Loucy (cell line): ENCODE data around the gene ZNF211.

ENCODE experiments used
- H2AFZ ChIP-seq: fragments of 200-600 bp; sonication (generic); 2 replicates; pipeline ENCODE4 v1.6.0; 2016; ENCODE audit warnings: antibody characterized with exemption, mild to moderate bottlenecking, low read length, moderate library complexity
- H3F3A ChIP-seq: fragments of 200-600 bp; 2 replicates; pipeline ENCODE4 v1.6.0; 2016; ENCODE audit warnings: antibody characterized with exemption, low read depth, mild to moderate bottlenecking
- H3K27me3 ChIP-seq: fragments of 200-600 bp; sonication (generic); 2 replicates; pipeline ENCODE4 v1.6.1; 2014; ENCODE audit warnings: low read length, mild to moderate bottlenecking; ENCODE audit not compliant: insufficient read depth, poor library complexity, severe bottlenecking
- H3K36me3 ChIP-seq: fragments of 200-600 bp; sonication (generic); 2 replicates; pipeline ENCODE4 v1.6.1; 2016; ENCODE audit warnings: low read length; ENCODE audit not compliant: insufficient read depth
- H3K4me1 ChIP-seq: fragments of 200-600 bp; sonication (generic); 2 replicates; pipeline ENCODE4 v1.5.1; 2014; ENCODE audit warnings: low read length, mild to moderate bottlenecking; ENCODE audit not compliant: insufficient read depth, poor library complexity, severe bottlenecking
- H3K4me2 ChIP-seq: fragments of 200-600 bp; sonication (generic); 2 replicates; pipeline ENCODE4 v1.6.0; 2014; ENCODE audit warnings: antibody characterized with exemption, low read length, low read depth, mild to moderate bottlenecking; ENCODE audit not compliant: poor library complexity, severe bottlenecking
- H3K4me3 ChIP-seq: fragments of 200-600 bp; sonication (generic); 2 replicates; pipeline ENCODE4 v1.5.1; 2014; ENCODE audit warnings: low read length, mild to moderate bottlenecking, mixed read lengths; ENCODE audit not compliant: poor library complexity, severe bottlenecking
- H3K79me2 ChIP-seq: fragments of 200-600 bp; sonication (generic); 2 replicates; pipeline ENCODE4 v1.6.1; 2014; ENCODE audit warnings: low read length; ENCODE audit not compliant: insufficient read depth
- H3K9ac ChIP-seq: fragments of 200-600 bp; sonication (generic); 2 replicates; pipeline ENCODE4 v1.6.0; 2014; ENCODE audit warnings: mild to moderate bottlenecking, low read depth, low read length, moderate library complexity; ENCODE audit not compliant: poor library complexity, severe bottlenecking
- H3K9me2 ChIP-seq: fragments of 200-600 bp; sonication (generic); replicated peaks from 2 replicates; pipeline ENCODE4 v1.6.1; 2016; ENCODE audit warnings: low read depth, low read length, mixed read lengths
- H3K9me3 ChIP-seq: fragments of 200-600 bp; sonication (generic); 2 replicates; pipeline ENCODE4 v1.6.1; 2014; ENCODE audit warnings: mild to moderate bottlenecking, antibody characterized with exemption, low read length, low read depth; ENCODE audit not compliant: insufficient read depth
- H4K20me1 ChIP-seq: fragments of 200-600 bp; sonication (generic); 2 replicates; pipeline ENCODE4 v1.6.0; 2014; ENCODE audit warnings: antibody characterized with exemption, low read length, mild to moderate bottlenecking; ENCODE audit not compliant: insufficient read depth, poor library complexity, severe bottlenecking
- CTCF ChIP-seq: fragments of 200-600 bp; sonication (generic); conservative IDR thresholded peaks from 2 replicates; pipeline ENCODE4 v1.5.1; 2014; ENCODE audit warnings: mild to moderate bottlenecking, antibody characterized with exemption, low read length
- EZH2phosphoT487 ChIP-seq: fragments of 200-600 bp; IDR thresholded peaks from 2 replicates; pipeline ENCODE4 v1.6.1; 2018; ENCODE audit warnings: antibody characterized with exemption, mild to moderate bottlenecking, moderate library complexity, borderline replicate concordance

Gene ZNF211

DNA sequence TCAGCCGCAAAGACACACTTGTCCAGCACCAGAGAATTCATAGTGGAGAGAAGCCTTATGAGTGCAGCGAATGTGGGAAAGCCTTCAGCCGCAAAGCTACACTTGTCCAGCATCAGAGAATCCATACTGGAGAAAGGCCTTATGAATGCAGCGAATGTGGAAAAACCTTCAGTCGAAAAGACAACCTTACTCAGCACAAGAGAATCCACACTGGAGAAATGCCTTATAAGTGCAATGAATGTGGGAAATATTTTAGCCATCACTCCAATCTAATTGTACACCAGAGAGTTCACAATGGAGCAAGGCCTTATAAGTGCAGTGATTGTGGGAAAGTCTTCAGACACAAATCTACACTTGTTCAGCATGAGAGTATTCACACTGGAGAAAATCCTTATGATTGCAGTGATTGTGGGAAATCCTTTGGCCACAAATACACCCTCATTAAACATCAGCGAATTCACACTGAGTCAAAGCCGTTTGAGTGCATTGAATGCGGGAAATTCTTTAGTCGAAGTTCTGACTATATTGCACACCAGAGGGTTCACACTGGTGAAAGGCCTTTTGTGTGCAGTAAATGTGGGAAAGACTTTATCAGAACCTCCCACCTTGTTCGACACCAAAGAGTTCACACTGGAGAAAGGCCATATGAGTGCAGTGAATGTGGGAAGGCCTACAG, 12.2 kb upstream of the ZNF211 start:
- Histone ChIP-seq H3K27me3 (peaks cover 9% of the 10 kb centered on the region), H3K9me3 (peaks cover 92% of the 10 kb centered on the region), H3K9ac (no peak overlapping the region), H3K36me3 (peaks cover 84% of the 10 kb centered on the region), H4K20me1 (no peaks in the 10 kb centered on the region), H3K4me1 (peaks cover 11% of the 10 kb centered on the region), H3F3A (no peaks in the 10 kb centered on the region), H3K79me2 (peaks cover 66% of the 10 kb centered on the region), H3K9me2 (no peaks in the 10 kb centered on the region), H3K4me3 (no peak overlapping the region), H3K4me2 (no peak overlapping the region), H2AFZ (no peak overlapping the region)
- TF ChIP-seq EZH2phosphoT487 = no peak
- TF ChIP-seq CTCF = no peak

DNA sequence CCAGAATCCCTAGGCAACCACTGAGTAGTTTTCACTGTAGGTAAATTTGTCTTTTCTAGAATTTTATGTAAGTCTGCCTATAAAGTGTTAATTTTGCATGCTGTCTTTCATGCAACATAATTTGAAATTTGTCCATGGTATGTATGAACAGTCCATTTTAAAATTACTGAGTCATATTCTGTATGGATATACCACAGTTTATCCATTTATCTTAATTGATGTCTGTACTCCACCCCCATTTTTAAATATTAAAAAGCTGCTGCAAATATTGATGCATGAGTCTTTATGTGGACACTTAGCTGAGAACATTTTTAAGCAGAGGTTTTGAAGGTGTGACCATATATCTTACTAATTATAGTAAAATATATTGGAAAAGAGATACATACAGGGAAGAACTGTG, 9.9 kb upstream of the ZNF211 start:
- TF ChIP-seq EZH2phosphoT487 (no peak), CTCF (no peak)
- peaks cover 9% of the 10 kb centered on the region for H3K27me3 ChIP-seq
- no peak overlapping the region for H2AFZ ChIP-seq
- peaks cover 66% of the 10 kb centered on the region for H3K36me3 ChIP-seq
- no peaks in the 10 kb centered on the region for H4K20me1 ChIP-seq
- H3K9me2 ChIP-seq = no peaks in the 10 kb centered on the region
- H3K9ac ChIP-seq = no peak overlapping the region
- H3F3A ChIP-seq = no peaks in the 10 kb centered on the region
- H3K4me2 ChIP-seq = no peak overlapping the region
- H3K79me2 ChIP-seq = peaks cover 44% of the 10 kb centered on the region
- H3K4me1 ChIP-seq = no peaks in the 10 kb centered on the region
- no peak overlapping the region for H3K4me3 ChIP-seq
- H3K9me3 ChIP-seq = peaks cover 75% of the 10 kb centered on the region

- peaks cover 16% of the 10 kb centered on the region for H3K4me1 ChIP-seq
- H3K9ac ChIP-seq = peak overlapping the region; percentile 81
- peaks cover 10% of the 10 kb centered on the region; the same call in 1 of the 2 replicates for H3K9me3 ChIP-seq
- H3K79me2 ChIP-seq = peaks cover 14% of the 10 kb centered on the region
- H3K4me2 ChIP-seq = peak overlapping the region; percentile 83
- peak overlapping the region; percentile 98 for H2AFZ ChIP-seq
- peaks cover 13% of the 10 kb centered on the region; the same call in 1 of the 2 replicates for H3K36me3 ChIP-seq
- no peaks in the 10 kb centered on the region for H3K27me3 ChIP-seq
- TF ChIP-seq EZH2phosphoT487 = no peak
- TF ChIP-seq CTCF = no peak
- no peaks in the 10 kb centered on the region for H3F3A ChIP-seq
- H3K4me3 ChIP-seq = peak overlapping the region; percentile 88
- H4K20me1 ChIP-seq = no peaks in the 10 kb centered on the region
- no peaks in the 10 kb centered on the region for H3K9me2 ChIP-seq
Measured at GRCh38 chr19:57633832-57634131, 814 bp downstream of the ZNF211 start.
